DND-41 (cell line): ENCODE data around the gene MYCN.

Experiments
- ATAC-seq: fragments of 200-7000 bp; cut with Tn5 transposase; 3 replicates; pipeline ENCODE4 v1.9.1; 2021; ENCODE audit warnings: low read depth; ENCODE audit not compliant: insufficient read depth
- DNase-seq: peaks from one replicate; pipeline ENCODE4 v3.0.0-alpha.2; 2020
- H2AFZ ChIP-seq: 2 replicates; pipeline ENCODE4 v1.6.0; 2012; ENCODE audit warnings: low read depth, low read length
- H3K27ac ChIP-seq: 2 replicates; pipeline ENCODE4 v1.5.1; 2012; ENCODE audit warnings: low read length, inconsistent platforms
- H3K27me3 ChIP-seq: fragments of 200-600 bp; sonication (generic); 2 replicates; pipeline ENCODE4 v1.6.0; 2012; ENCODE audit warnings: low read length, mild to moderate bottlenecking, inconsistent platforms; ENCODE audit not compliant: insufficient read depth, poor library complexity
- H3K36me3 ChIP-seq: 2 replicates; pipeline ENCODE4 v1.5.1; 2012; ENCODE audit warnings: low read length, inconsistent platforms; ENCODE audit not compliant: insufficient read depth
- H3K4me1 ChIP-seq: 2 replicates; pipeline ENCODE4 v1.5.1; 2012; ENCODE audit warnings: mild to moderate bottlenecking, low read length; ENCODE audit not compliant: insufficient read depth
- H3K4me2 ChIP-seq: 2 replicates; pipeline ENCODE4 v1.6.0; 2012; ENCODE audit warnings: mild to moderate bottlenecking, moderate library complexity, low read length, inconsistent platforms; ENCODE audit not compliant: insufficient read depth
- H3K4me3 ChIP-seq, 2 experiments: fragments of 200-600 bp in 1 of 2; shearing (Covaris generic) in 1 of 2; 2 replicates each; pipeline ENCODE4 v1.5.1; 2012 to 2016; ENCODE audit warnings: inconsistent platforms in 2 of 2, low read length in 2 of 2, mild to moderate bottlenecking in 2 of 2, low read depth in 1 of 2, moderate library complexity in 1 of 2
- H3K79me2 ChIP-seq: 2 replicates; pipeline ENCODE4 v1.6.0; 2012; ENCODE audit warnings: low read length, inconsistent platforms; ENCODE audit not compliant: insufficient read depth
- H3K9ac ChIP-seq: 2 replicates; pipeline ENCODE4 v1.6.0; 2012; ENCODE audit warnings: low read depth, mild to moderate bottlenecking, inconsistent platforms, low read length, moderate library complexity
- H3K9me3 ChIP-seq: 2 replicates; pipeline ENCODE4 v1.5.1; 2012; ENCODE audit warnings: low read length, moderate library complexity, mild to moderate bottlenecking, inconsistent platforms; ENCODE audit not compliant: insufficient read depth, severe bottlenecking
- H4K20me1 ChIP-seq: 2 replicates; pipeline ENCODE4 v1.6.0; 2012; ENCODE audit warnings: low read length; ENCODE audit not compliant: insufficient read depth
- EZH2 ChIP-seq: IDR thresholded peaks from 3 replicates; pipeline ENCODE4 v1.6.1; 2012; ENCODE audit warnings: borderline replicate concordance, low read depth, mild to moderate bottlenecking, moderate library complexity, low read length, inconsistent platforms; ENCODE audit not compliant: severe bottlenecking
- TF ChIP-seq, protein P1 (sequence below): IDR thresholded peaks from 2 replicates; pipeline ENCODE4 v1.5.1; 2012; ENCODE audit warnings: borderline replicate concordance, low read length, moderate library complexity, mild to moderate bottlenecking; ENCODE audit not compliant: poor library complexity, severe bottlenecking; ENCODE audit errors: extremely low read depth

MYCN gene

DNA sequence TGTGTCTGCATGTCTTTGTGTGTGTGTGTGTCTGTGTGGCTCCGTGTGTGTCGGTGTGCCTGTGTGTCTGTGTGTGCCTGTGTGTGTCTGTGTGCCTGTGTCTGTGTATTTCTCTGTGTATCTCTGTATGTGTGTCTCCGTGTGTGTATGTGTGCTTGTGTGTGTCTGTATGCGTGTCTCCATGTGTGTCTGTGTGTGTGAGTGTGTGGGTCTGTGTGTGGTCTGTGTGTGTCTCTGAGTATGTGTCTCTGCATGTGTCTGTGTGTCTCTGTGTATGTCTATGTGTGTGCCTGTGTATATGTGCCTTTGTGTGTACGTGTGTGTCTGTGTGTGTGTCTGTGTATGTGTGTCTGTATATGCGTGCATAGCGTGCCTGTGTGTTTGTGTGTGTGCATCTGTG lies 45.2 kb downstream of the MYCN start:
- no peaks in the 10 kb centered on the region for H3K79me2 ChIP-seq
- H3K9me3 ChIP-seq, result no peaks in the 10 kb centered on the region
- no peaks in the 10 kb centered on the region for H3K4me1 ChIP-seq
- no peak overlapping the region for H3K9ac ChIP-seq
- H3K27ac ChIP-seq, result no peak overlapping the region
- no peak overlapping the region for H3K4me3 ChIP-seq
- no peaks in the 10 kb centered on the region for H4K20me1 ChIP-seq
- H2AFZ ChIP-seq, result no peak overlapping the region
- no peak for ATAC-seq
- no peaks in the 10 kb centered on the region for H3K36me3 ChIP-seq
- DNase-seq, result no peak
- TF ChIP-seq EZH2, result no peak
- TF ChIP-seq, protein P1, sequence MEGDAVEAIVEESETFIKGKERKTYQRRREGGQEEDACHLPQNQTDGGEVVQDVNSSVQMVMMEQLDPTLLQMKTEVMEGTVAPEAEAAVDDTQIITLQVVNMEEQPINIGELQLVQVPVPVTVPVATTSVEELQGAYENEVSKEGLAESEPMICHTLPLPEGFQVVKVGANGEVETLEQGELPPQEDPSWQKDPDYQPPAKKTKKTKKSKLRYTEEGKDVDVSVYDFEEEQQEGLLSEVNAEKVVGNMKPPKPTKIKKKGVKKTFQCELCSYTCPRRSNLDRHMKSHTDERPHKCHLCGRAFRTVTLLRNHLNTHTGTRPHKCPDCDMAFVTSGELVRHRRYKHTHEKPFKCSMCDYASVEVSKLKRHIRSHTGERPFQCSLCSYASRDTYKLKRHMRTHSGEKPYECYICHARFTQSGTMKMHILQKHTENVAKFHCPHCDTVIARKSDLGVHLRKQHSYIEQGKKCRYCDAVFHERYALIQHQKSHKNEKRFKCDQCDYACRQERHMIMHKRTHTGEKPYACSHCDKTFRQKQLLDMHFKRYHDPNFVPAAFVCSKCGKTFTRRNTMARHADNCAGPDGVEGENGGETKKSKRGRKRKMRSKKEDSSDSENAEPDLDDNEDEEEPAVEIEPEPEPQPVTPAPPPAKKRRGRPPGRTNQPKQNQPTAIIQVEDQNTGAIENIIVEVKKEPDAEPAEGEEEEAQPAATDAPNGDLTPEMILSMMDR, result no peak
- H3K4me2 ChIP-seq, result no peak overlapping the region
- no peaks in the 10 kb centered on the region for H3K27me3 ChIP-seq

DNA sequence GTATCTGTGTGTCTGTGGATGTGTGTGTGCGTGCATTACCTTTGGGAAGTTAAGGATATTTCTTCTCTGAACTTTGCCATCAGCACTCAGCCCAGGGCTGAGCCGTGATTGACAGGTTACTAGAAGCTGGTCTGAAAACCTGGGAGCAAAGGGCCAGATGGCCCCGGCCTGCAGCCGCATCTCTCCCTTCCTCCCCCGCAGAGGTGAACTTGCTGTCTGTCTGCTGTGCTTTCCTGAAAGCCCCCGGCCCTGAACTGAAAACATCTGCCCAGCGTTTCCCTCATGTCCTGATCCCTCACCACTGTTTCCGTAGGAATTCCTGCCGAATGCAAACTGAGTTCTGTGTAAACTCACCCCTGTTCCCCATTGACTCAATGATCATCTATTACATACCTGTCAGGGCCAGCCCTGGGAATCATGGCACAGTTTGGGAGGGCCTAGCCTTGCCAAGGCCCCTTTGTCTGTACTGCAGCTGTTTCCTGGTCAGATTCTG lies 45.8 kb downstream of the MYCN start:
- Histone ChIP-seq H4K20me1 (no peaks in the 10 kb centered on the region), H3K36me3 (no peaks in the 10 kb centered on the region), H3K9ac (no peak overlapping the region), H3K4me1 (no peaks in the 10 kb centered on the region), H3K4me2 (no peak overlapping the region), H3K9me3 (no peaks in the 10 kb centered on the region), H3K27me3 (no peaks in the 10 kb centered on the region), H3K27ac (no peak overlapping the region), H2AFZ (no peak overlapping the region), H3K79me2 (no peaks in the 10 kb centered on the region), H3K4me3 (no peak overlapping the region)
- TF ChIP-seq, protein P1, result no peak
- TF ChIP-seq EZH2, result no peak
- DNase-seq (no peak), ATAC-seq (no peak)

- H2AFZ ChIP-seq, result no peak overlapping the region
- no peaks in the 10 kb centered on the region for H3K79me2 ChIP-seq
- ATAC-seq (no peak), DNase-seq (no peak)
- no peak overlapping the region for H3K9ac ChIP-seq
- no peaks in the 10 kb centered on the region for H3K9me3 ChIP-seq
- no peak overlapping the region for H3K4me2 ChIP-seq
- H3K4me3 ChIP-seq, result no peak overlapping the region
- TF ChIP-seq, protein P1, result no peak
- TF ChIP-seq EZH2, result no peak
- H4K20me1 ChIP-seq, result no peaks in the 10 kb centered on the region
- no peaks in the 10 kb centered on the region for H3K36me3 ChIP-seq
- H3K4me1 ChIP-seq, result no peaks in the 10 kb centered on the region
- no peak overlapping the region for H3K27ac ChIP-seq
- H3K27me3 ChIP-seq, result no peaks in the 10 kb centered on the region
Observed at GRCh38 chr2:15986644-15987043, 46.3 kb downstream of the MYCN start.

DNA sequence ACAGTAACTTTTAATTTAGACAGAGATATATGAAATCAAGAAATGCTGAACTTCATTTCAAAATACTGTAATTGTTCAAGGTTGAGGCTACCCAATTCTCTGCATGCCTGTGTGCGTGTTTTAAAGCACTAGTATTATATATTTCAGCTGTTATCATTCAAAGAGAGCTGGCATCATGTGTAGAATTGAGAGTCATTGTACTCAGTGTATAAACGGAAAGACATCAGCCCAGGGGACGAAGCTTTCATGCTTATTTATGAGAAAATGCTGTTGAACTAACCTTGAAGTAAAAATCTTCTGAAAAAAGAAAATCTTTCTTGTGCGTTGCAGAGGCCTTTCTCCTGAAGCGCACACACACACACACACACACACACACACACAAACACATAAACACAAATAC lies 48.4 kb downstream of the MYCN start:
- Histone ChIP-seq H3K4me3 (no peak overlapping the region), H4K20me1 (no peaks in the 10 kb centered on the region), H3K9ac (no peak overlapping the region), H3K9me3 (no peaks in the 10 kb centered on the region), H2AFZ (no peak overlapping the region), H3K36me3 (no peaks in the 10 kb centered on the region), H3K79me2 (no peaks in the 10 kb centered on the region), H3K27ac (no peak overlapping the region), H3K4me1 (no peaks in the 10 kb centered on the region), H3K27me3 (no peaks in the 10 kb centered on the region), H3K4me2 (no peak overlapping the region)
- ATAC-seq, result no peak
- TF ChIP-seq, protein P1, result no peak
- TF ChIP-seq EZH2, result no peak
- no peak for DNase-seq
